ENCODE data around the gene CD33.
A peak's percentile ranks its signal among the peaks of the same experiment; 100 is the strongest.
"Not testable (repeated sequence)": the region's sequence is repeated elsewhere in the genome, so short reads cannot be mapped to it uniquely, and the experiment has no call there.

The CD33 gene

GRCh38 chr19:51224898-51225393 lies at the start of gene CD33:
Gene CD33, plus strand, starts transcription at chr19:51225080. Its CDS starts 39 bp downstream, at chr19:51225119.
- not testable (repeated sequence) for H3K9me3 Mint-ChIP-seq, H3K4me1 Mint-ChIP-seq, H3K36me3 Mint-ChIP-seq, ATAC-seq, H3K27ac Mint-ChIP-seq
- H3K27me3 Mint-ChIP-seq, result peaks cover 61% of the 10 kb centered on the region
- peak within 1 kb of the TSS; percentile 9 for H3K4me3 Mint-ChIP-seq

GRCh38 chr19:51179256-51179655 lies 45.6 kb upstream of the CD33 start:
- no peaks in the 10 kb centered on the region for H3K4me1 Mint-ChIP-seq
- no peak overlapping the region for H3K4me3 Mint-ChIP-seq
- no peak for ATAC-seq
- H3K27ac Mint-ChIP-seq, result no peak overlapping the region
- no peaks in the 10 kb centered on the region for H3K9me3 Mint-ChIP-seq
- H3K36me3 Mint-ChIP-seq, result no peaks in the 10 kb centered on the region
- H3K27me3 Mint-ChIP-seq, result peaks cover 17% of the 10 kb centered on the region

- no peaks in the 10 kb centered on the region for H3K36me3 Mint-ChIP-seq
- no peaks in the 10 kb centered on the region for H3K9me3 Mint-ChIP-seq
- no peak overlapping the region for H3K27ac Mint-ChIP-seq
- H3K27me3 Mint-ChIP-seq, result peaks cover 39% of the 10 kb centered on the region
- H3K4me3 Mint-ChIP-seq, result no peak overlapping the region
- no peak for ATAC-seq
- H3K4me1 Mint-ChIP-seq, result no peaks in the 10 kb centered on the region
These were observed 43.4 kb upstream of the CD33 start for GRCh38 chr19:51181377-51181912.

GRCh38 chr19:51181913-51182419 lies 42.9 kb upstream of the CD33 start:
- H3K36me3 Mint-ChIP-seq, result no peaks in the 10 kb centered on the region
- H3K4me1 Mint-ChIP-seq, result no peaks in the 10 kb centered on the region
- no peak for ATAC-seq
- no peak overlapping the region for H3K27ac Mint-ChIP-seq
- peaks cover 41% of the 10 kb centered on the region for H3K27me3 Mint-ChIP-seq
- H3K4me3 Mint-ChIP-seq, result no peak overlapping the region
- no peaks in the 10 kb centered on the region for H3K9me3 Mint-ChIP-seq

- Mint-ChIP-seq H3K4me3 (no peak overlapping the region), H3K4me1 (no peaks in the 10 kb centered on the region)
- ATAC-seq, result no peak
These were observed 41.3 kb upstream of the CD33 start for GRCh38 chr19:51183629-51184028.

GRCh38 chr19:51185069-51185867 lies 39.6 kb upstream of the CD33 start:
- Mint-ChIP-seq H3K27me3 (peaks cover 41% of the 10 kb centered on the region), H3K36me3 (no peaks in the 10 kb centered on the region), H3K27ac (no peak overlapping the region), H3K4me1 (no peaks in the 10 kb centered on the region), H3K4me3 (no peak overlapping the region), H3K9me3 (no peaks in the 10 kb centered on the region)
- no peak for ATAC-seq

More at GRCh38 chr19:51183629-51184028, 41.3 kb upstream of the CD33 start:
- Mint-ChIP-seq H3K9me3 (no peaks in the 10 kb centered on the region), H3K27ac (no peak overlapping the region), H3K27me3 (peaks cover 41% of the 10 kb centered on the region), H3K36me3 (no peaks in the 10 kb centered on the region)

- Mint-ChIP-seq H3K27ac (no peak overlapping the region), H3K4me1 (no peaks in the 10 kb centered on the region), H3K9me3 (no peaks in the 10 kb centered on the region), H3K27me3 (peaks cover 41% of the 10 kb centered on the region), H3K4me3 (no peak overlapping the region), H3K36me3 (no peaks in the 10 kb centered on the region)
- no peak for ATAC-seq
These were observed 39.0 kb upstream of the CD33 start for GRCh38 chr19:51185868-51186215.

GRCh38 chr19:51186323-51186722 lies 38.6 kb upstream of the CD33 start:
- ATAC-seq, result no peak
- Mint-ChIP-seq H3K27ac (no peak overlapping the region), H3K4me3 (no peak overlapping the region), H3K4me1 (no peaks in the 10 kb centered on the region), H3K27me3 (peaks cover 41% of the 10 kb centered on the region), H3K36me3 (no peaks in the 10 kb centered on the region), H3K9me3 (no peaks in the 10 kb centered on the region)

GRCh38 chr19:51187395-51188226 lies 37.3 kb upstream of the CD33 start:
- no peak overlapping the region for H3K4me3 Mint-ChIP-seq
- no peak for ATAC-seq
- H3K36me3 Mint-ChIP-seq, result no peaks in the 10 kb centered on the region
- no peak overlapping the region for H3K27ac Mint-ChIP-seq
- H3K4me1 Mint-ChIP-seq, result no peaks in the 10 kb centered on the region
- no peaks in the 10 kb centered on the region for H3K9me3 Mint-ChIP-seq
- peaks cover 40% of the 10 kb centered on the region for H3K27me3 Mint-ChIP-seq

- Mint-ChIP-seq H3K4me1 (no peaks in the 10 kb centered on the region), H3K36me3 (no peaks in the 10 kb centered on the region), H3K4me3 (no peak overlapping the region), H3K27ac (no peak overlapping the region), H3K27me3 (peaks cover 34% of the 10 kb centered on the region), H3K9me3 (no peaks in the 10 kb centered on the region)
- no peak for ATAC-seq
These were observed 36.7 kb upstream of the CD33 start for GRCh38 chr19:51188227-51188559.

- H3K9me3 Mint-ChIP-seq, result no peaks in the 10 kb centered on the region
- no peaks in the 10 kb centered on the region for H3K27me3 Mint-ChIP-seq
- no peaks in the 10 kb centered on the region for H3K36me3 Mint-ChIP-seq
- H3K4me1 Mint-ChIP-seq, result peaks cover 6% of the 10 kb centered on the region
- no peak overlapping the region for H3K4me3 Mint-ChIP-seq
- H3K27ac Mint-ChIP-seq, result no peak overlapping the region
- no peak for ATAC-seq
These were observed 32.2 kb upstream of the CD33 start for GRCh38 chr19:51192689-51193088.

- Mint-ChIP-seq H3K9me3 (no peaks in the 10 kb centered on the region), H3K27ac (no peak overlapping the region), H3K27me3 (peaks cover 11% of the 10 kb centered on the region), H3K4me3 (no peak overlapping the region), H3K36me3 (no peaks in the 10 kb centered on the region), H3K4me1 (peaks cover 6% of the 10 kb centered on the region)
- peak; percentile 77 for ATAC-seq
These were observed 30.2 kb upstream of the CD33 start for GRCh38 chr19:51194527-51195315.

GRCh38 chr19:51195316-51195586 lies 29.6 kb upstream of the CD33 start:
- Mint-ChIP-seq H3K36me3 (no peaks in the 10 kb centered on the region), H3K4me3 (no peak overlapping the region), H3K9me3 (no peaks in the 10 kb centered on the region), H3K27ac (no peak overlapping the region), H3K4me1 (peaks cover 6% of the 10 kb centered on the region), H3K27me3 (peaks cover 17% of the 10 kb centered on the region)
- ATAC-seq, result no peak

GRCh38 chr19:51195616-51196015 lies 29.3 kb upstream of the CD33 start:
- no peak for ATAC-seq
- Mint-ChIP-seq H3K27me3 (peaks cover 20% of the 10 kb centered on the region), H3K4me1 (peaks cover 6% of the 10 kb centered on the region), H3K27ac (no peak overlapping the region), H3K9me3 (no peaks in the 10 kb centered on the region), H3K4me3 (no peak overlapping the region), H3K36me3 (no peaks in the 10 kb centered on the region)

GRCh38 chr19:51196181-51196580 lies 28.7 kb upstream of the CD33 start:
- ATAC-seq, result no peak
- H3K36me3 Mint-ChIP-seq, result no peaks in the 10 kb centered on the region
- no peaks in the 10 kb centered on the region for H3K9me3 Mint-ChIP-seq
- H3K27me3 Mint-ChIP-seq, result peaks cover 26% of the 10 kb centered on the region
- H3K27ac Mint-ChIP-seq, result no peak overlapping the region
- no peak overlapping the region for H3K4me3 Mint-ChIP-seq
- peaks cover 6% of the 10 kb centered on the region for H3K4me1 Mint-ChIP-seq

Data from stimulated activated memory B cell treated with anti-CD40 and anti-IgM and Interleukin-4, amounts not matched to agents 10 μg/mL and 1 μg/mL and 100 μg/mL, for 72 hours (primary cell).